RWPE1 (cell line): ENCODE results near the gene PLCXD1.
"Not testable (repeated sequence)": the region's sequence is repeated elsewhere in the genome, so short reads cannot be mapped to it uniquely, and the experiment has no call there.

Experiments used
- CTCF ChIA-PET: fragments of 350-600 bp; sonication (Branson Sonifier 250); formaldehyde crosslinking; extraction: SDS; loops from one replicate; lab custom pipeline; 2021; lab: Yijun Ruan, JAX
- POLR2A ChIA-PET: fragments of 400-600 bp; formaldehyde crosslinking; extraction: SDS; loops from one replicate; lab custom pipeline; 2020; ENCODE audit warnings: antibody characterized with exemption; ENCODE audit not compliant: low non-redundant PET; lab: Yijun Ruan, JAX
- DNase-seq: peaks from one replicate; pipeline ENCODE4 v3.0.0; 2012; ENCODE audit warnings: low spot score
- H3K27ac ChIP-seq: fragments of 450-650 bp; 2 replicates; pipeline ENCODE4 v1.5.1; 2017
- TF ChIP-seq, protein P1 (sequence below): fragments of 450-650 bp; conservative IDR thresholded peaks from 2 replicates; pipeline ENCODE4 v1.5.1; 2017; ENCODE audit warnings: low read depth, mild to moderate bottlenecking

Gene PLCXD1

DNA sequence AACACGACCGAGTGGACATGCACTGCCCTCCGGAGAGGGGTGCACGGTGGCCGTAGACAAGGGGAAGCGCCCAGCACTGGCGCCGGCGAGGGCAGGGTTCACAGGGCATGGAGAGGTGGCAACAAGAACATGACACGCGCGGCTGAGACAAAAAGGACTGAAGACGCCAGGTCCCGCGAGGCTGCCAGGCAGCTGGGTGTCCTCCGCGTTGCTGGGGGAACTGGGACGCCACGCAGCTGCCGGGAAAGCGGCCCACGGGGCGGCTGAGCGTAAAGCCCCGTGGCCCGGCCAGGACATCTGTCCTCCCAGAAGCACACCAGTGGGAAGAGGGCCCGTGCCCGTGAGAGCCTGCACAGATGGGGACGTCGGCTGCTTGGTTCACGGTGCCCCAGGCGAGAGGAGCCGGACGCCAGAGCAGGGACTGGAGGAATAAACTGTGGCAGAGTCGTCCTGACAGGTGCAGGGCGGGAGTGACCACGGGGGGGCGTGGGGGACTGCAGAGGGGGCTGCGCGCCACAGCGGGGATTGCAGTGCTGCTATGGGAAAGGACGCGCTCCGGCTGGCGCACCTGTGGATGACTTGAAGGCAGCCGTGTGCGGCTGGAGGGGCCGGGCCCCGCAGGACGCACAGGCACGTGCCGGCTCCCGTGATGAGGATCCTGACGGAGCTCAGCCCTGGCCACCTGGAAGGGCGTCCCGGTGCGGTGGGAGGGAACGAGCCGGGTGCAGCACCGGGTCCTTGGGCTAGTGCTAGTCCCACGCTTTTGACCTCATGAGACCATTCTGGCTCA, 69.5 kb downstream of the PLCXD1 start:
- TF ChIP-seq, protein P1, sequence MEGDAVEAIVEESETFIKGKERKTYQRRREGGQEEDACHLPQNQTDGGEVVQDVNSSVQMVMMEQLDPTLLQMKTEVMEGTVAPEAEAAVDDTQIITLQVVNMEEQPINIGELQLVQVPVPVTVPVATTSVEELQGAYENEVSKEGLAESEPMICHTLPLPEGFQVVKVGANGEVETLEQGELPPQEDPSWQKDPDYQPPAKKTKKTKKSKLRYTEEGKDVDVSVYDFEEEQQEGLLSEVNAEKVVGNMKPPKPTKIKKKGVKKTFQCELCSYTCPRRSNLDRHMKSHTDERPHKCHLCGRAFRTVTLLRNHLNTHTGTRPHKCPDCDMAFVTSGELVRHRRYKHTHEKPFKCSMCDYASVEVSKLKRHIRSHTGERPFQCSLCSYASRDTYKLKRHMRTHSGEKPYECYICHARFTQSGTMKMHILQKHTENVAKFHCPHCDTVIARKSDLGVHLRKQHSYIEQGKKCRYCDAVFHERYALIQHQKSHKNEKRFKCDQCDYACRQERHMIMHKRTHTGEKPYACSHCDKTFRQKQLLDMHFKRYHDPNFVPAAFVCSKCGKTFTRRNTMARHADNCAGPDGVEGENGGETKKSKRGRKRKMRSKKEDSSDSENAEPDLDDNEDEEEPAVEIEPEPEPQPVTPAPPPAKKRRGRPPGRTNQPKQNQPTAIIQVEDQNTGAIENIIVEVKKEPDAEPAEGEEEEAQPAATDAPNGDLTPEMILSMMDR = no peak
- no peak for DNase-seq
- ChIA-PET POLR2A (no interaction called here), CTCF (no interaction called here)
- no peak overlapping the region; the same call in 1 of the 2 replicates for H3K27ac ChIP-seq

DNA sequence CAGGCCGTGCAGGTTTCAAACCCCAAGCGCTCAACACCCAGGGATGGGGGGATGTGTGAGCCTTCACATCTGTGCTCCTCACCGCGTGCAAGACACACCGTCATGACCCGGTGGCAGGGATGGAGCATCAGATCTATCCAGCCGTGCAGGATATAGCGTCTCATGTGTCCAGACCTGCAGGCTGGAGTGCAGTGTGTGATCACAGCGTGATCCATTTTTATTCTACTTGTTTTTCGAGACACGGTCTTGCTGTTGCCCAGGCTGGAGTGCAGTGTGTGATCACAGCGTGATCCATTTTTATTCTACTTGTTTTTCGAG, 70.1 kb downstream of the PLCXD1 start:
- DNase-seq, H3K27ac ChIP-seq, CTCF ChIA-PET, POLR2A ChIA-PET: not testable (repeated sequence)

DNA sequence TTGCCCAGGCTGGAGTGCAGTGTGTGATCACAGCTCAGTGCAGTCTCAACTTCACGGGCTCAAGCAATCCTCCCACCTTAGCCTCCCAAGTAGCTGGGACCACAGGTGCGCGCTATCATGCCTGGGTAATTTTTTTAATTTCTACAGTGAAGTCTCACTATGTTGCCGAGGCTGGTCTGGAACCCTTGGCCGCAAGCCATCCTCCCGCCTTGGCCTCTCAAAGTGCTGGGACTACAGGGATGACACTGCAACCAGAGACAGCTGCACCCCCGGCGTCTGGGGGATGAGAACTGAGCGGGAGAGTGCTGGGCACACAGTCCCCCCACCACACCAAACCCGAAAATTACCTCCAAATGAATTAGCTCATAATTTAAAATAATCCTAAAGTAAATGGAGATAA, 70.6 kb downstream of the PLCXD1 start:
- TF ChIP-seq, protein P1 = no peak
- ChIA-PET POLR2A (no interaction called here), CTCF (no interaction called here)
- no peak for DNase-seq
- H3K27ac ChIP-seq = no peak overlapping the region

DNA sequence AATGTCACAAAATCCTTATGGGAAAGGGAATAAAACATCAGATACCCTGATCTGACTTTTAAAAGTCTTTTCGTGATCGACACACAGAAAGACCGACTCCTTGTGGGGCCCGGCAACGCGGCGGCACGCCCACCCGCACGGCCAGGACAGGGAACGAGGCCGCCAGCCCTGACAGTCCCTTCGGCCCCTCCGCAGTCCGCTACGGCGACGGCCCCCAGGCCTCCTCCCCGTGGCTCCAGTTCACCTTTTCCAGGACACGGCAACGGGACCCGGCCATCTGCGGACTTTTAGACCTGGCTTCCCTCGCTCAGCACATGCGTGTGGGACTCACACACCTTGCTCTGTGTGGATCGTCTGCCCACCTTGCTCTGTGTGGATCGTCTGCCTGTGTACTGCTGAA, 71.0 kb downstream of the PLCXD1 start:
- TF ChIP-seq, protein P1 = no peak
- ChIA-PET POLR2A (no interaction called here), CTCF (no interaction called here)
- H3K27ac ChIP-seq = no peak overlapping the region
- no peak for DNase-seq

DNA sequence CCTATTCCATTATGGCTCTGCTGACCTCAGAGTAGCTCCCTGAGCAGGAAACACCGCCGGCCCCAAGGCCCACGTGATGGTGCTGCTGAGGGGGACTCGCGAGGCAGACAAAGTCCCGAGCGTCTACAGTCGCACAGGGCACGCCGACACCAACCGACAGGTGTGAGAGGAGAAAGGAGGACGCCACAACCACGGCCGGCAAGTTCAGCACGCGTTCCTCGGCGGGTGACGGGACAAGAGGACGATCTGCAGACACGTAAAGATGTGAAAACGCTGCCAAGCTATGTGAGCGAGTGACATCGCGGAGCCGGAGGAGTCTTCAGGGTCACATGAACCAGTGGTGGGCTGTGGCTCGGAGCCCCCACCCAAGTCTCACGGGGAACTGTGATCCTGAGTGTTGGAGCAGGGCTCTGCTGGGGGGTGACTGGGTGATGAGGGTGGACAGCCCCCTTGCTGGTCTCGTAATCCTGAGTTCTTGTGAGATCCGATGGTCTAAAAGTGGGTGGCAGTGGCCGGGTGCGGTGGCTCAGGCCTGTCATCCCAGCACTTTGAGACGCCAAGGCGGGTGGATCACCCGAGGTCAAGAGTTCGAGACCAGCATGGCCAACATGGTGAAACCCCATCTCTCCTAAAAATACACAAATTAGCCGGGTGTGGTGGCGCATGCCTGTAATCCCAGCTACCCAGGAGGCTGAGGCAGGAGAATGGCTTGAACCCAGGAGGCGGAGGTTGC, 71.6 kb downstream of the PLCXD1 start:
- ChIA-PET CTCF (no interaction called here), POLR2A (no interaction called here)
- TF ChIP-seq, protein P1 = no peak

More for the DNA sequence above, 71.6 kb downstream of the PLCXD1 start:
- H3K27ac ChIP-seq = no peak overlapping the region
- DNase-seq = no peak
